Activated CD4-positive, alpha-beta T cell treated with anti-CD3 and anti-CD28 coated beads, Interleukin-2, amount 10 ng/mL, durations not matched to agents 7 days and 5 days (primary cell): Measurements from ENCODE around the gene LIMS1. TPM values are rescaled to one million over a fixed set of nuclear protein-coding genes. Genes with fewer than 3 reads are reported as not detected.
"Not testable (repeated sequence)": the region's sequence is repeated elsewhere in the genome, so short reads cannot be mapped to it uniquely, and the experiment has no call there.

Source experiments
- CTCF ChIA-PET: fragments of 350-600 bp; sonication (Branson Sonifier 250); formaldehyde crosslinking; loops from one replicate; lab custom pipeline; 2021; ENCODE audit warnings: antibody characterized with exemption; lab: Charles Lee
- POLR2A ChIA-PET: fragments of 350-600 bp; sonication (Branson Sonifier 250); formaldehyde crosslinking; loops from one replicate; lab custom pipeline; 2021; ENCODE audit warnings: antibody characterized with exemption; lab: Charles Lee
- DNase-seq: peaks from one replicate; pipeline ENCODE4 v3.0.0-alpha.2; 2020
- H3K27ac Mint-ChIP-seq: one replicate; pipeline ENCODE4 v1.8.0; 2021; ENCODE audit warnings: mild to moderate bottlenecking, moderate library complexity, mixed read lengths
- H3K27me3 Mint-ChIP-seq: one replicate; pipeline ENCODE4 v1.8.0; 2021; ENCODE audit warnings: mixed read lengths
- H3K36me3 Mint-ChIP-seq: one replicate; pipeline ENCODE4 v1.8.0; 2021; ENCODE audit warnings: low read depth, mixed read lengths
- H3K4me1 Mint-ChIP-seq: one replicate; pipeline ENCODE4 v1.8.0; 2021; ENCODE audit warnings: mixed read lengths
- H3K4me3 Mint-ChIP-seq: one replicate; pipeline ENCODE4 v1.8.0; 2021; ENCODE audit warnings: mild to moderate bottlenecking, moderate library complexity, mixed read lengths
- H3K9me3 Mint-ChIP-seq: one replicate; pipeline ENCODE4 v1.8.0; 2021; ENCODE audit warnings: mixed read lengths
- total RNA-seq, 2 experiments: library from RNA; stranded (reverse); gene quantifications; one replicate each; pipeline ENCODE4 v1.2.3, GENCODE V29; 2021

LIMS1 gene
- total RNA-seq, 2 experiments from 2014 or later: 57.2 to 63.2 TPM

DNA sequence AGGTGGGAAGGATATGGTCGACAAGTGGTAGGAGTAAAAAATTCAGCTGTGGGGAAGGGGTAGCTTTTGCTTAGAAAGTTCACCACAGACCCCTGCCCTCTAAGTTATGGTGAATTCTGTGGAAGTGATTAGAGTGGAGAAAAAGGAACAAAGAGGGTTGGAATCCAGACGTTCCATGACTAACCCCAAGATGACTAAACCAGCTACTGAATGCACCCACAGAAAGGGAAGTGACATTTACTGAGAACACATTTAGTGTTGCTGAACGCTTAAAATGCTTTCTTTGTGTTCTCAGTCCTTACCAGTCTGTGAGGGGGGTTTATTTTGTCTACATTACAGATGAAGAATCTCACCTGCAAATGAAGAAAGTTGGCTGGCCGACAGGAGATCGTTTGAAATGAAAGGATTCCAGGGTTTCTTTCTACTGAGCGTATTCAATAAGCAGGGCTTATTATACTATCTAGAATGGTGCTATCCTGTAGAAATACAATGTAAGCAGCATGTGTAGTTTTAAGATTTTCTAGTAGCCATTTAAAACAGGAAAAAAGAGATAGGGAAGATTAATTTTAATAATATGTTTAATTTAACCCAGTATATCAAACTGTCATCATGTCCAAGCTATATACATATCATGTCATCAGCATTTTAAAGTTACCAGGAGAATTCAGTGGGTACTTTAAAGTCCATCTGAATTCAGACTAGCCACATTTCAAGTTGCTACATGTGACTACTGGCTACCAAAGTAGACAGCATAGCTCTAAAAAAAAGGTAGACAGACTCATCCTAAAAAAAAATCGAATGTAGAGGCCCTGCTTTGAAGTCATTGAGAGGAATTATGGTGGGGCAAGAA is 60.1 kb downstream of the LIMS1 start:
- ChIA-PET POLR2A (no interaction called here), CTCF (interaction anchor here (0.5 to 2.2 kb wide), 5 partner anchors 10 to 259 kb away, joined by 3 to 17 read pairs (median 4); no protein-coding TSS in a partner anchor)
- H3K36me3 Mint-ChIP-seq: no peaks in the 10 kb centered on the region
- H3K27me3 Mint-ChIP-seq: no peaks in the 10 kb centered on the region
- H3K4me3 Mint-ChIP-seq: no peak overlapping the region
- no peak for DNase-seq
- no peaks in the 10 kb centered on the region for H3K9me3 Mint-ChIP-seq
- peak overlapping the region; percentile 1 for H3K27ac Mint-ChIP-seq
- peaks cover 52% of the 10 kb centered on the region for H3K4me1 Mint-ChIP-seq

DNA sequence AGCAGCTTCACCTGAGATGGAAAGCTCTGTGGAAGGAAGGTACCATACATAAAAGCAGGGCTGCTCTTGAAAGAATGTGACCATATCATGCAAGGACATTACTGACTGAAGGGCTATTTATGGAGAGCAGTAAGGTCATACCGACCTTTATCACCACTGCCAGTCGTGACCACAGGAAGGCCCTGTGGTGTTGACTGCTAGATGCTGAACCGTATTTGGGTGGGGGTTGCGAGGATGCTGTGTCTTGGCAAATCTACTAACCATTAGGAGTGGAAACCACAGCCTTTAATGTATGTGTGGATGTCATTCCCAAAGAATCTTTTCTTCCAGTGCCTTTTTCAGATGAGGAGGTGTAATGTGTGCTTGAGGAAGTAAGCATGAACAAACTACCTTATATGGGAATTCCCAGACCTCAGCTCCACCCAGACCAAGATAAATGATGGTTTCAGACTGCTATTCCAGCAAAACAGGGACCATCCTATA is 60.8 kb downstream of the LIMS1 start:
- CTCF ChIA-PET: interaction anchor here (0.5 to 2.2 kb wide), 3 partner anchors 11 to 258 kb away, joined by 3 to 17 read pairs (median 7); no protein-coding TSS in a partner anchor
- H3K4me3 Mint-ChIP-seq: no peak overlapping the region
- POLR2A ChIA-PET: no interaction called here
- peaks cover 46% of the 10 kb centered on the region for H3K4me1 Mint-ChIP-seq
- no peak for DNase-seq
- no peaks in the 10 kb centered on the region for H3K36me3 Mint-ChIP-seq
- H3K27ac Mint-ChIP-seq: peak overlapping the region; percentile 1
- H3K27me3 Mint-ChIP-seq: no peaks in the 10 kb centered on the region
- no peaks in the 10 kb centered on the region for H3K9me3 Mint-ChIP-seq

DNA sequence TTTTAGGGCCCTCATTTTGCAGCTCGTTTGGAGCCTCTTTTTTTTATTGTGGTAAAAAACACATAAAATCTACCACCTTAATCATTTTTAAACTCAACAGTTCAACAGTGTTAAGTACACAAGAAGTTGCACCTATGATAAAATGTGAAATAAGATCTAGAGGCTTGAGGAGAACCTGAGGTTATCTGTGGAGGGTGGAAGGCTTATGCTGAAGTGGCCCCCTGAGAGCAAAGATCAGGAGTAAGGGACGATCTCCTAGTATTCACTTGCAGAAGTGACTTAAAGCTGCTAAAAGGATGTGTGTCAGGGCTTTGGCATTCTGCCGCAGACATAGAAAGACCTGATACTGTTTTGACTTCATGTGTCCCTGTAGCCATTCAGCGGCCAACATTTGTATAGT is 61.5 kb downstream of the LIMS1 start:
- H3K9me3 Mint-ChIP-seq, H3K27ac Mint-ChIP-seq, POLR2A ChIA-PET, H3K27me3 Mint-ChIP-seq, DNase-seq, H3K36me3 Mint-ChIP-seq, H3K4me3 Mint-ChIP-seq: not testable (repeated sequence)
- H3K4me1 Mint-ChIP-seq: peaks cover 43% of the 10 kb centered on the region
- CTCF ChIA-PET: interaction anchor here (0.5 to 2.0 kb wide), 2 partner anchors 10 to 110 kb away, joined by 3 to 7 read pairs; no protein-coding TSS in a partner anchor

DNA sequence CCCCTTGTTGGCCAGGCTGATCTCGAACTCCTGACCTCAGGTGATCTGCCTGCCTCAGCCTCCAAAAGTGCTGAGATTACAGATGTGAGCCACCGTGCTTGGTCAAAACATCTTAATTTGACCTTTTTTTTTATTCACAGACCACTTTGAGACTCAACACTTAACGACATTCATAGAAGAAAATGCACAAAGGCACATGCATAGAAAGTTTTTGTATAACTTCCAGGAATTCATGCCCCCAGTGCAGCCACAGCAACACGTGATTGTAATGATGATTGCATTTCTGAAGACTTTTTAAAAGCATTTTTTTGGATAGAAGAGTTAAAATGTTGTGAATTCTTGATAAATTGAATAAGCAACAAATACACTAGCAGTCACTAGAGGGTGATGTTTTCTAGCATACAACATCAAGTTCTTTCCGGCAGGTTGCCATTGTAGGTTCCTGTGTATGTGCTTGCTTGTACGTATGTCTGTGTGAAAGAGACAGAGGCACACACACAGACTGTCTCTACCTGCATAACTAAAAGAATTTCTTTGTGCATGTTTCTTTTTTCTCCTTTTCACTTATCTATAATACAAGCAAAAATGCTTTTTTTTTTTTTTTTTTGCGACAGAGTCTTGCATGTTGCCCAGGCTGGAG is 63.0 kb downstream of the LIMS1 start:
- peak; percentile 45 for DNase-seq
- H3K27me3 Mint-ChIP-seq, H3K9me3 Mint-ChIP-seq, H3K4me3 Mint-ChIP-seq, POLR2A ChIA-PET, H3K27ac Mint-ChIP-seq, H3K36me3 Mint-ChIP-seq: not testable (repeated sequence)
- H3K4me1 Mint-ChIP-seq: peaks cover 36% of the 10 kb centered on the region
- CTCF ChIA-PET: interaction anchor here (0.7 kb wide), 1 partner anchor 1558 kb away, joined by 4 read pairs; no protein-coding TSS in a partner anchor

DNA sequence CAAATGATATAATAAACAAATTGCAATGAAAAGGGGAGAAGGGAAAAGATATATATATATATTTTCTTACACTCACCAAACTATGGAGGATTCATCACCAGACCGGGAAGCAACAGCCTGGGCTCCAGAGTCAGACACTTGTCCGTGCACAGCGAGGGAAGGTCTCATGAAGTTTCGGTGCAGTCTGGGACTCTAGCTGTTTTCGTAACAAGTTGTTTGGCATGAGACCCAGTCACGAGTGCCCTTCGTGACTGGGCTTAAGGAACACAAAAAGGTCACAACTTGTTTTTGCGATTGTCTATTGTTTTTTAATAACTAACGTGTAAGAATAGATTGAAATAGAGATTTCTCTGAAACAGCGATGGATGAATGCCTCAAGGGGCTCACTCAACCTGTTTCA is 66.9 kb downstream of the LIMS1 start:
- POLR2A ChIA-PET, H3K27me3 Mint-ChIP-seq, H3K9me3 Mint-ChIP-seq, H3K4me3 Mint-ChIP-seq, H3K27ac Mint-ChIP-seq, H3K36me3 Mint-ChIP-seq, DNase-seq: not testable (repeated sequence)
- CTCF ChIA-PET: interaction anchor here (0.9 kb wide), 1 partner anchor 17 kb away, joined by 6 read pairs; no protein-coding TSS in a partner anchor
- peaks cover 29% of the 10 kb centered on the region for H3K4me1 Mint-ChIP-seq

DNA sequence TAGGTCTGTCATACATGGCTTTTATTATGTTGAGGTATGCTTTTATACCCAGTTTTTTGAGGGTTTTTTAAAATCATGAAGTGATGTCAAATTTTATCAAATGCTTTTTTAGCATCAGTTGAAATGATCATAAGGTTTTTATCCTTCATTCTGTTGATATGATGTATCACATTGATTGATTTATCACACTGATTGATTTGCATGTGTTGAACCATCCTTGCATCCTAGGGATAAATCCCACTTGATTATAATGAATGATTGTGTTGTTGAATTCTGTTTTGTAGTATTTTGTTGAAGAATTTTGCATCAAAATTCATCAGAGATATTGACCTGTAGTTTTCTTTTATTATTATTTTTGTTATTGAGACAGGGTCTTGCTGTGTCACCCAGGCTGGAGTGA is 68.2 kb downstream of the LIMS1 start:
- no peak overlapping the region for H3K4me3 Mint-ChIP-seq

DNA sequence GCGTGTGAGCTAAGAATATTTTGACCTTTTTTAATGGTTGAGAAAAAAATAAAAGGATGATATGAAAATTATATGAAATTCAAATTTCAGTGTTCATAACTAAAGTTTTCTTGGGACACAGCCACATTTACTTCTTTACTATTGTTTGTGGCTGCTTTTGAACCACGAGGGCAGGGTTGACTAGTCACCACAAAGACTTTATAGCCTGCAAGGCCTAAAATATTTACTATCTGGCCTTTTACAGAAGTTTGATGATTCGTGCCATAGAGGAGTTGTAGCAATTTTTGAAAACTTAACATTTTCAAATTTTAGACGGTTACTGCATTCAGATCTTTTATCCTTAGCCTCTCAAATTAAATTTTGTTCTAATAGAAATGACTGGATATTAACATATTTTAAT is 69.9 kb downstream of the LIMS1 start:
- no peak overlapping the region for H3K4me3 Mint-ChIP-seq
- POLR2A ChIA-PET: no interaction called here
- H3K4me1 Mint-ChIP-seq: peaks cover 38% of the 10 kb centered on the region
- H3K9me3 Mint-ChIP-seq: no peaks in the 10 kb centered on the region
- H3K27ac Mint-ChIP-seq: no peak overlapping the region
- no peaks in the 10 kb centered on the region for H3K27me3 Mint-ChIP-seq
- CTCF ChIA-PET: interaction anchor here (0.6 to 4.2 kb wide), 4 partner anchors 9 to 371 kb away, joined by 3 to 30 read pairs (median 3); no protein-coding TSS in a partner anchor
- DNase-seq: no peak
- peaks cover 6% of the 10 kb centered on the region for H3K36me3 Mint-ChIP-seq

More for the DNA sequence above, 68.2 kb downstream of the LIMS1 start:
- Mint-ChIP-seq H3K27me3 (no peaks in the 10 kb centered on the region), H3K4me1 (peaks cover 26% of the 10 kb centered on the region), H3K36me3 (peaks cover 6% of the 10 kb centered on the region), H3K27ac (no peak overlapping the region), H3K9me3 (no peaks in the 10 kb centered on the region)
- DNase-seq: no peak
- CTCF ChIA-PET: no interaction called here
- POLR2A ChIA-PET: no interaction called here

DNA sequence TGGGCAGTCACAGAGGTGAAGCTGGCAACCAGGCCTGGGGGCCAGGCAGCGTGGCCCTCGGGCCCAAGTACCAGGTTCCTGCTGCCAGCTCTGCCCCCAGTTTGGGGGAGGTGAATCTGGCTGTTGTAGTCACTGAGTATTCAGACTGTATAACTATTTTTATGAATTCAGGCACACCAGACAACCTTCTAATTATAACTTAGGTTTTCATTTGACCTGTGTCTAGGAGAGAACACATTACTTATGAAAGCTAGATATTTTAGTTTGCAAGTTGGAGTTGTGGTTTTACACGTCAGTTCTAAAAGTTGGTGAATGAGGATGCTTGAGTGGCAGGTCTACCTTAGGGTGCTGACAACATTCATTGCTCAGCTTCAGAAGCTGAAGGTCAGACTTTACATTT is 71.7 kb downstream of the LIMS1 start:
- POLR2A ChIA-PET: interaction anchor here (0.6 kb wide), 1 partner anchor 31 kb away, joined by 3 read pairs; no protein-coding TSS in a partner anchor
- H3K4me1 Mint-ChIP-seq: peaks cover 44% of the 10 kb centered on the region
- CTCF ChIA-PET: interaction anchor here (0.8 to 4.2 kb wide), 8 partner anchors 9 to 156 kb away, joined by 4 to 30 read pairs (median 6); partner anchors contain the start of gene GCC2
- H3K4me3 Mint-ChIP-seq: no peak overlapping the region
- no peaks in the 10 kb centered on the region for H3K9me3 Mint-ChIP-seq
- H3K27me3 Mint-ChIP-seq: no peaks in the 10 kb centered on the region
- H3K27ac Mint-ChIP-seq: no peak overlapping the region
- H3K36me3 Mint-ChIP-seq: peaks cover 6% of the 10 kb centered on the region
- DNase-seq: no peak

DNA sequence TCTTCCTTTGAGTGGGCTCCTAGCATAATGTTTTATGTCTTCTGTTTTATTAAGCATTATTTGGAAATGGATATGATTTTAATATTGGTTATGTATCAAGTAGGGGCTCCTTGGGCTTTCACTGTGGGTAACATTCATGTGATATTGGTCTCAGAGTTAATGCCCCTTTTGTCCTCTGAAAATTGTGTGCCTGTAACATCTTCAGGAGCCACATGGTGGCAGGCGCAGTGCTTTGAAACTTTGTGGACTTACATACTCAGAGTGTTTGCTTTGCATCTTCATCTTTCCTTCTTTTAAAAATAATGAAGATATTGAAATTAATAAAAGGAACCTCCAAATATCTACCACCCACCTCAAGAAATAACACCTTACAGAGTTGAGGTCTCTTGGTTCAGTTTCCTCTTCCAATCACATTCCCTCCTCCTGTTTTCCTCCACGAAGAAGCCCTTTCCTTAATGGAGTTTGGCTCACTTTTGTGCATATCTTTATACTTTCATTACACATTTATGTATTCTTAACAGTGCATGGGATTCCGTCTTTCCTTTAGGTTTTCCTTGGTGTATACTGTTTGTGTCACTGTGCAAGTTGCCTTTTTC is 73.5 kb downstream of the LIMS1 start:
- Mint-ChIP-seq H3K4me1 (peaks cover 60% of the 10 kb centered on the region), H3K27ac (no peak overlapping the region), H3K9me3 (no peaks in the 10 kb centered on the region), H3K27me3 (no peaks in the 10 kb centered on the region), H3K36me3 (peaks cover 3% of the 10 kb centered on the region), H3K4me3 (no peak overlapping the region)
- CTCF ChIA-PET: interaction anchor here (1.0 to 2.2 kb wide), 3 partner anchors 10 to 29 kb away, joined by 3 to 14 read pairs (median 5); no protein-coding TSS in a partner anchor
- POLR2A ChIA-PET: no interaction called here
- DNase-seq: peak; percentile 56

DNA sequence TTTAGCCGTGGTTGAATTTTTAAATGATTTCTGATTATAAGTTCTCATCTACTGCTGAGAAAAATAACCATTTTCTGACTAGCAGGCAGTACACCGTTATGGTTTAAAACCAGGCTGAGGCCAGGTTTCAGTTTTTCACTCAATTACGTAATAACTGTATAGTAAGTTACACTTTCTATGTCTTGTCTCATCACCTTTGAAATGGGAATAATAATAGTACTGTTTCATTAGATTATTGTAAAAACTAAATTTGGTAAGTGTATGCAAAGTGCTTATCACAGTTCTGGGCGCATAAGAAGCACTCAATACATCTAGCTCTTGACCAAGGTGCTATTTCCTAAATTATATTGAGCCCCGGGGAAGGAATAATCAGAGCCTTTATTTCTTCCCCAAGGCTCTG is 76.8 kb downstream of the LIMS1 start:
- Mint-ChIP-seq H3K27me3 (no peaks in the 10 kb centered on the region), H3K36me3 (peaks cover 3% of the 10 kb centered on the region), H3K27ac (no peak overlapping the region), H3K9me3 (no peaks in the 10 kb centered on the region), H3K4me1 (peaks cover 73% of the 10 kb centered on the region), H3K4me3 (no peak overlapping the region)
- CTCF ChIA-PET: interaction anchor here (0.6 to 3.5 kb wide), 6 partner anchors 11 to 26 kb away, joined by 3 to 27 read pairs (median 4); no protein-coding TSS in a partner anchor
- POLR2A ChIA-PET: interaction anchor here (0.5 kb wide), 1 partner anchor 215 kb away, joined by 3 read pairs; no protein-coding TSS in a partner anchor
- DNase-seq: no peak

DNA sequence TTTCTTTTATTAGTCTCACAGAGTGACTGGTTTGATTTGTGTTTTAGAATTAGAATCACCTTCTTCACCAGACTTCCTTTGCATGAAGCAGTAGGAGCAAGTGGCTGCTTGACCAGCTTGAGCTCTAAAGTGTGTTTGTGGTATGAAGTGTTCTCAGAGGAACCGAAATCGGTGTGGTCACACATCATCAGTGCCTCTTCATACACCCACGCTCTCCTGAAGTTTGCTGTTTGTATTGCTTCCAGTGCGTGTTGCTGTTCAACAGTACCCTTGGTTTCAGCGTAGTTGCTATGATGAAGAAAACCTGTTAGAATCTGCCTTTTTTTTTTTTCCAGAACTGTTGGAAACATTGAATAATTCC is 77.9 kb downstream of the LIMS1 start:
- Mint-ChIP-seq H3K4me1 (peaks cover 74% of the 10 kb centered on the region), H3K4me3 (peak overlapping the region; percentile 38), H3K27ac (peak overlapping the region; percentile 78), H3K36me3 (peaks cover 3% of the 10 kb centered on the region), H3K9me3 (no peaks in the 10 kb centered on the region), H3K27me3 (no peaks in the 10 kb centered on the region)
- CTCF ChIA-PET: interaction anchor here (1.1 to 3.5 kb wide), 5 partner anchors 9 to 25 kb away, joined by 3 to 27 read pairs (median 4); no protein-coding TSS in a partner anchor
- POLR2A ChIA-PET: interaction anchor here (0.6 kb wide), 1 partner anchor 10 kb away, joined by 3 read pairs; no protein-coding TSS in a partner anchor
- peak; percentile 30 for DNase-seq
